ENCODE data around the gene AVEN.

- TF ChIP-seq CTCF (IDR thresholded peaks at IDR 0.05) = no peak
- no peak for TF ChIP-seq POLR2A (IDR thresholded peaks at IDR 0.05)
Measured at GRCh38 chr15:33839540-33839939, 199.5 kb downstream of the AVEN start.

Data from uterus (tissue), 2 donors.